Heart left ventricle (tissue), 16 donors: ENCODE results near the gene VGLL3. TPM values are rescaled to one million over a fixed set of nuclear protein-coding genes. Genes with fewer than 3 reads are reported as not detected.

Experiments
- ATAC-seq, 4 donors: fragments of 200-7000 bp; cut with Tn5 transposase; one replicate each; pipeline ENCODE4 v1.9.1; 2020 to 2022; ENCODE audit warnings: moderate library complexity in 4 of 4, mild to moderate bottlenecking in 3 of 4, moderate number of reproducible peaks in 1 of 4
- DNase-seq, 5 donors: peaks; one replicate each; pipeline ENCODE4 v3.0.0-alpha.2; 2020
- H3K27ac ChIP-seq, 12 donors: fragments of 200-600 bp; sonication (generic) in 4 of 12; one replicate each; pipeline versions ENCODE4 v1.5.0 to v1.8.0; 2016 to 2022; ENCODE audit warnings: mild to moderate bottlenecking in 2 of 12
- H3K27me3 ChIP-seq, 9 donors: fragments of 200-600 bp; sonication (generic) in 2 of 9; one replicate each; pipeline versions ENCODE4 v1.5.1 to v1.8.0; 2016 to 2022; ENCODE audit warnings: mild to moderate bottlenecking in 3 of 9
- H3K36me3 ChIP-seq, 9 donors: fragments of 200-600 bp; sonication (generic) in 2 of 9; one replicate each; pipeline versions ENCODE4 v1.5.0 to v1.8.0; 2018 to 2022; ENCODE audit warnings: mild to moderate bottlenecking in 2 of 9
- H3K4me1 ChIP-seq, 12 donors: fragments of 200-600 bp; sonication (generic) in 4 of 12; one replicate each; pipeline versions ENCODE4 v1.5.0 to v1.8.0; 2016 to 2022; ENCODE audit warnings: mild to moderate bottlenecking in 3 of 12
- H3K4me3 ChIP-seq, 12 donors: fragments of 200-600 bp; sonication (generic) in 4 of 12; one replicate each; pipeline versions ENCODE4 v1.5.0 to v1.8.0; 2017 to 2022; ENCODE audit warnings: mild to moderate bottlenecking in 9 of 12, moderate library complexity in 4 of 12
- H3K9me3 ChIP-seq, 12 donors: fragments of 200-600 bp; sonication (generic) in 4 of 12; one replicate each; pipeline versions ENCODE4 v1.5.0 to v1.8.0; 2016 to 2022; ENCODE audit warnings: mild to moderate bottlenecking in 1 of 12
- CTCF ChIP-seq, 12 donors: fragments of 200-600 bp; sonication (generic) in 4 of 12; IDR thresholded peaks; one replicate each; pipeline versions ENCODE4 v1.5.0 to v1.8.0; 2018 to 2022; ENCODE audit warnings: antibody characterized with exemption in 12 of 12, mild to moderate bottlenecking in 5 of 12
- POLR2A ChIP-seq, 2 donors: fragments of 450-650 bp; IDR thresholded peaks; one replicate each; pipeline ENCODE4 v1.6.1; 2017; ENCODE audit warnings: antibody characterized with exemption in 2 of 2, mild to moderate bottlenecking in 2 of 2, moderate library complexity in 2 of 2
- WGBS, 4 donors: extraction: QIAGEN DNeasy Blood & Tissue Kit in 2 of 4; methylation state at CpG; one replicate each; pipeline versions ENCODE4 v1.1.5 to v1.1.7; 2013 to 2018; 5-methylcytosine and 5-hydroxymethylcytosine counted together
- intact Hi-C, 10 donors: fragments of 100-400 bp; cut with DNase I; formaldehyde crosslinking; loops; one replicate each; pipeline versions ENCODE4 v1.11.1 to v1.14.2; 2022
- polyA plus RNA-seq, 2 donors: library from polyadenylated mRNA; stranded (reverse); fragments of 200-250 nt; gene quantifications; one replicate each; pipeline ENCODE4 v1.2.3, GENCODE V29; 2013
- total RNA-seq, 9 donors: library from RNA; depleted of rRNA in 2 of 9; stranded (reverse); fragments of >200 nt in 2 of 9; fragmentation: NEBNext Ultra II Directional in 3 of 9; extraction: Animal tissue kit (Norgen Biotek cat#: 25700) in 3 of 9; gene quantifications; one replicate each; pipeline versions ENCODE4 v1.1.0 to v1.2.4, GENCODE V29; 2016 to 2023
- donor health status: ischemic (EF 13 %, LVEDD 7.1; RV severe dilation, severe dysfunction).
- donor health status: healthy with polysubstance abuse.
- donor health status: DM: no; HTN: yes; CAD: no.
- donor health status: DM: no; HTN: no; CAD: no.
- donor health status: ischemic (EF 25% LVEDD 6.9; RV normal size, moderate dysfunction).
- donor health status: ischemic (EF 25% LVEDD 5.7; RV mildly dilated, moderate dysfunction).
- donor health status: healthy.
- donor health status: DM: yes; HTN: yes; CAD: no.
- donor health status: ischemic (EF 35%, LVEDD 5.7; RV mildly dilated, moderate dysfunction).
- donor health status: nonischemic (EF 11% LVEDD 7.7; RV severe dilation, severe dysfunction).
- donor health status: DM: yes; HTN: yes; CAD: no.
- donor health status: PGD.
- donor health status: ischemic (EF 29% LVEDD 5.4; RV normal size, mild dysfunction).
- donor health status: nonischemic (EF 23%, LVEDD 6.1; RV moderate dilation, normal function).

The VGLL3 gene
- total and polyA plus RNA-seq, 11 donors: 0.65 to 25.4 (median 6.3) TPM

- TF ChIP-seq POLR2A (IDR thresholded peaks at IDR 0.05) (no peak), CTCF (IDR thresholded peaks at IDR 0.05) (no peak)
- H3K4me1 ChIP-seq: peaks cover 0 to 13% (median 0%) of the 10 kb centered on the region in 12 donors
- intact Hi-C loops: no loop called here
- no peaks in the 10 kb centered on the region for H3K36me3 ChIP-seq
- no peaks in the 10 kb centered on the region for H3K27me3 ChIP-seq
- H3K9me3 ChIP-seq: no peaks in the 10 kb centered on the region
- 48 to 61% (median 56%) methylated on average over 6 of the region's 6 CpGs for WGBS, 4 donors
- DNase-seq (peak in 4 of 5 donors; percentile 26 to 41 (median 36)), ATAC-seq (peak; percentile 79 to 96 (median 92))
- H3K27ac ChIP-seq: peak overlapping the region in 2 of 12 donors; percentile 41 to 49
- H3K4me3 ChIP-seq: no peak overlapping the region
Measured at GRCh38 chr3:86937306-86937791, 53.6 kb downstream of the VGLL3 start.

GRCh38 chr3:86934851-86935250 is 56.1 kb downstream of the VGLL3 start:
- Histone ChIP-seq H3K9me3 (no peaks in the 10 kb centered on the region), H3K27me3 (no peaks in the 10 kb centered on the region), H3K4me3 (no peak overlapping the region), H3K27ac (no peak overlapping the region), H3K36me3 (no peaks in the 10 kb centered on the region), H3K4me1 (peaks cover 0 to 13% (median 0%) of the 10 kb centered on the region in 12 donors)
- intact Hi-C loops: no loop called here
- ATAC-seq (no peak), DNase-seq (no peak)
- TF ChIP-seq POLR2A (IDR thresholded peaks at IDR 0.05) (no peak), CTCF (IDR thresholded peaks at IDR 0.05) (no peak)
- WGBS, 4 donors: 52 to 70% (median 65%) methylated on average over 3 of the region's 3 CpGs

- Histone ChIP-seq H3K27me3 (no peaks in the 10 kb centered on the region), H3K27ac (no peak overlapping the region), H3K4me1 (no peaks in the 10 kb centered on the region), H3K9me3 (no peaks in the 10 kb centered on the region), H3K4me3 (no peak overlapping the region), H3K36me3 (no peaks in the 10 kb centered on the region)
- intact Hi-C loops: no loop called here
- WGBS, 4 donors: 68 to 78% (median 75%) methylated on average over 3 of the region's 3 CpGs
- ATAC-seq (no peak), DNase-seq (no peak)
- TF ChIP-seq POLR2A (IDR thresholded peaks at IDR 0.05) (no peak), CTCF (IDR thresholded peaks at IDR 0.05) (no peak)
Measured at GRCh38 chr3:86930831-86931230, 60.1 kb downstream of the VGLL3 start.

- Histone ChIP-seq H3K36me3 (no peaks in the 10 kb centered on the region), H3K27me3 (no peaks in the 10 kb centered on the region), H3K27ac (no peak overlapping the region), H3K9me3 (no peaks in the 10 kb centered on the region), H3K4me1 (no peaks in the 10 kb centered on the region), H3K4me3 (no peak overlapping the region)
- ATAC-seq (no peak), DNase-seq (no peak)
- intact Hi-C loops: no loop called here
- WGBS, 4 donors: 44 to 56% (median 50%) methylated on average over 1 of the region's 1 CpG
- TF ChIP-seq POLR2A (IDR thresholded peaks at IDR 0.05) (no peak), CTCF (IDR thresholded peaks at IDR 0.05) (no peak)
Measured at GRCh38 chr3:86930181-86930580, 60.8 kb downstream of the VGLL3 start.
